NT2/D1 (cell line): ENCODE data around the gene TKTL1.

ENCODE experiments used
- DNase-seq: peaks from one replicate; pipeline ENCODE4 v3.0.0-alpha.2; 2011; ENCODE audit warnings: low read depth, low spot score
- H3K27me3 ChIP-seq: 2 replicates; pipeline ENCODE4 v1.6.0; 2011; ENCODE audit warnings: mild to moderate bottlenecking; ENCODE audit not compliant: insufficient read length, insufficient read depth
- H3K36me3 ChIP-seq: 2 replicates; pipeline ENCODE4 v1.6.1; 2011; ENCODE audit warnings: mild to moderate bottlenecking, low read length, mixed read lengths; ENCODE audit not compliant: insufficient read depth, insufficient read length
- H3K4me1 ChIP-seq: 2 replicates; pipeline ENCODE4 v1.5.1; 2011; ENCODE audit not compliant: insufficient read depth, insufficient read length
- H3K4me3 ChIP-seq: 2 replicates; pipeline ENCODE4 v1.5.1; 2011; ENCODE audit warnings: low read depth; ENCODE audit not compliant: insufficient read length
- H3K9ac ChIP-seq: 2 replicates; pipeline ENCODE4 v1.6.0; 2011; ENCODE audit warnings: low read depth; ENCODE audit not compliant: insufficient read length
- H3K9me3 ChIP-seq: 2 replicates; pipeline ENCODE4 v1.5.1; 2011; ENCODE audit warnings: mild to moderate bottlenecking, low read length; ENCODE audit not compliant: insufficient read depth
- SUZ12 ChIP-seq: IDR thresholded peaks from 2 replicates; pipeline ENCODE4 v1.6.1; 2011; ENCODE audit not compliant: insufficient read length, insufficient read depth; ENCODE audit errors: extremely low read depth
- YY1 ChIP-seq: IDR thresholded peaks from 2 replicates; pipeline ENCODE4 v1.6.1; 2011; ENCODE audit not compliant: insufficient read length, insufficient read depth
- ZNF274 ChIP-seq: IDR thresholded peaks from 2 replicates; pipeline ENCODE4 v1.6.1; 2011; ENCODE audit warnings: mild to moderate bottlenecking, low read depth, low read length

Gene TKTL1

DNA sequence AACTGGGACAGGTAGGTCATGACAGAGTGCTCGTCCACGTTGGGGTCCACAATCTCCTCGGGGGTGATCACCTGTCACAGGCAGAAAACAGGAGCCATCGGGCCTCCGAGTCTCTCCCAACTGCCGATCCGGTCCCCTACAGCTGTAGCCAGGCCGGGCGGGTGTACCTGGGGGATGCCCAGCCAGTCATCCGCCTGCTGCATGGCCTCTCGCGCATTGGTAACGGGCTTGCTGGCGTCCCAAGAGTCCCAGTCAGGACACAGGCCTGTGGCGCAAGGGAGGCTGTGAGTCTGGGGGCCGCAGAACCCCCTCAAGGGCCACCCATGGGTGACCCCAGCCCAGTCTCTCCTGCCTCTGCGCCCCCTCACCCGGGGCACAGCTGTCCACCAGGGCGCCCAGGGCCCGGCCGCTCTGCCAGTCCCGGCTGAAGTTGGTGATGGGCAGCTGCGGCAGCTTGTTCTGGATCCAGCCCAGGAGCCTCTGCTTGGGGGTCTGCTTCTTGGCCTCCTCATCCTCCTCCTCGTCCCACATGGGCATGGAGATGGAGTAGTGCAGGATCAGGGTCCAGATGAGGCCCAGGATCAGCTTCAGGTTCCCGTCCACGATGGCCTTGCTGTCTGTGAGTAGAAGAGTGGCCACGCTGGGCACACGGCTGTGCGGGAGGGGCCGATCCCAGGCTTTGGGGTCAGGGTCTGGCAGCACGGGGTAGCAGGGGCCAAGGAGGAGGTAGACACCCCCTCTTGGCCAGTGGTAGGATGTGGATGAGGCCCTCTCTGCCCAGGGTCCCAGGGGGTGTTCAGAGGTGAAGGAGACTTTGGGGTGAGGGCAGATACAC, 72.1 kb downstream of the TKTL1 start:
- DNase-seq = no peak
- no peak for TF ChIP-seq SUZ12
- no peak for TF ChIP-seq ZNF274
- no peak for TF ChIP-seq YY1
- Histone ChIP-seq H3K9me3 (no peaks in the 10 kb centered on the region), H3K4me3 (no peak overlapping the region), H3K9ac (peak overlapping the region; percentile 72), H3K36me3 (peaks cover 64% of the 10 kb centered on the region), H3K4me1 (peaks cover 4% of the 10 kb centered on the region), H3K27me3 (no peaks in the 10 kb centered on the region)

DNA sequence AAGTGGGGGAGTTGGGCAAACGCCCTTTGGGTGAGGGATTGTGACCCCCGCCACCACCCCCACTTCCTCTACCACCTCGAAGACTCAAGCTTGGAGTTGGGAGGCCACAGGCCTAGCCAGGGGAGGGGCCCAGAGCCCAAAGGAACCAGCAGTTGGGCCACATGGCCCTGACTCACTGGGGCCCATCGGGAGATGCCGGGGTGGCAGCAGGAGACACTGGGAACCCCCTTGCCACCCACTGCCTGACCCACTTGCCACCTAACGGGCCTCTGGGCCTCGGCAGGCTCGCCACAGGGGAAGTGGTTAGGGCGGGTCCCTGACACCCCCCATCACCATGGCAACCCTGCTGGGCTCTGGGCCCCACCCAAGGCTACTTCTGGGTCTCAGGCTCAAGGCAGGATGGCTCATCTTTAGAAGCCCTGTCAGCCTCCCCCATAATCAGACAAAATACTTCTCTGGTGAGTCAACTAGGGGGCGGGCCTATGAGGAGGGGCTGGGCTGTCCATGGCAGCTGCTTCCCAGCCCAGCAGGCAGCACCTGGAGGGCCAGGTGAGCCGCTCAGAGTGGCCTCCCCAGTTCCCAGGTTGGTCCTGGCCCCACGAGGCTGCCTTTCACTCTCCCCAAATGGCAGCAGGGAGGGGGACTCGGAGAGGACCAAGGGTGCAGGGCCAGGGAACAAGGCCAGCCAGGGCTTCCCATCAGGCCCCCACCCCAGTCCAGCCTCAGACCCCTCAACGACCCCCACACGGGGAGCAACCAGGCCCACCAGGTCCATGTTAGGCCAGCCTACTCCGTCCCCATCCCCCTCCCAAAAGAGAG, 73.2 kb downstream of the TKTL1 start:
- peaks cover 4% of the 10 kb centered on the region for H3K4me1 ChIP-seq
- H3K9me3 ChIP-seq = no peaks in the 10 kb centered on the region
- peak overlapping the region; percentile 32 for H3K4me3 ChIP-seq
- H3K27me3 ChIP-seq = no peaks in the 10 kb centered on the region
- peak overlapping the region; percentile 72 for H3K9ac ChIP-seq
- DNase-seq = no peak
- peaks cover 57% of the 10 kb centered on the region for H3K36me3 ChIP-seq
- TF ChIP-seq YY1 = no peak
- TF ChIP-seq ZNF274 = no peak

DNA sequence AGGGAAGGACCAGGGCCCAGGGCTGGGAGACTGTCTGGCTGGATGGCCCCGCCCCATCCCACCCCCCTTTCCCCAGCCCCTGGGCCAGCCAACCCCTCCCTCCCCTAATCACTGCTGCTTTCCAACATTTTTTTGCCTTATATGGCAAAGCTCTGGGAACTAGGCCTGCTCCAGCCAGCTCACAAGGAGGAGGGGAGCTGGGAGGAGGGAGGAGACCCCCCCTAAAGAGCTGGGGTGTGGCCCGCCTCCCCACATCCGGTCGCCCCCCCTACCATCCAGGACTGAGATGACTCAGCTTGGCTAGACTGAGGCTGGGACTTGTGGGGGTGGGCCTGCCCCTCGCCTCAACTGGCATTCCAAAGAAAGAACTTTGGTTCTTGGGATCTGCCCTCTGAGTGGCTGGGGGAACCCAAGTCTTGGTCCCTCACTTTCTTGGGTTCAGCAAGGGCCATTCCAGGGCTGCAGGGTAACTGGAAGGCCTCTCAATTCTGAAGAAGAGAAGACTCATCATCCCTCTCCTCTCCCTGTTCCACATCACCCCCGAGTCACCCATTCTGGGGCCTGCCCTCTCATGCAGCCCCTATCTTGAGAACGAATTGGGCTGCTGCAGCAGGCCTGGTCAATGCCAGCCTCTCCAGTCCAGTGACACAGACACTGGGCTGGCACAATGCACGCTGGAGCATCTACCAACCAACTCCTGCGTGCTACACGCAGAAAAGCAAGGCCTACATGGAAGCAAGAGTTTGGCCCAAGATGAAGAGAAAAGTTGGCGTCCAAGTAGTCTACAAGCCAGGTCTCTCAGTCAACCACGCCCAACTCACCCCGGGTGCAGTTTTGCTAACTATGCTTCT, 74.1 kb downstream of the TKTL1 start:
- Histone ChIP-seq H3K4me1 (peaks cover 4% of the 10 kb centered on the region), H3K36me3 (peaks cover 48% of the 10 kb centered on the region), H3K4me3 (peak overlapping the region; percentile 81), H3K27me3 (no peaks in the 10 kb centered on the region), H3K9me3 (no peaks in the 10 kb centered on the region), H3K9ac (peak overlapping the region; percentile 92)
- TF ChIP-seq YY1 (no peak), ZNF274 (no peak), SUZ12 (no peak)
- DNase-seq = peak; percentile 76

DNA sequence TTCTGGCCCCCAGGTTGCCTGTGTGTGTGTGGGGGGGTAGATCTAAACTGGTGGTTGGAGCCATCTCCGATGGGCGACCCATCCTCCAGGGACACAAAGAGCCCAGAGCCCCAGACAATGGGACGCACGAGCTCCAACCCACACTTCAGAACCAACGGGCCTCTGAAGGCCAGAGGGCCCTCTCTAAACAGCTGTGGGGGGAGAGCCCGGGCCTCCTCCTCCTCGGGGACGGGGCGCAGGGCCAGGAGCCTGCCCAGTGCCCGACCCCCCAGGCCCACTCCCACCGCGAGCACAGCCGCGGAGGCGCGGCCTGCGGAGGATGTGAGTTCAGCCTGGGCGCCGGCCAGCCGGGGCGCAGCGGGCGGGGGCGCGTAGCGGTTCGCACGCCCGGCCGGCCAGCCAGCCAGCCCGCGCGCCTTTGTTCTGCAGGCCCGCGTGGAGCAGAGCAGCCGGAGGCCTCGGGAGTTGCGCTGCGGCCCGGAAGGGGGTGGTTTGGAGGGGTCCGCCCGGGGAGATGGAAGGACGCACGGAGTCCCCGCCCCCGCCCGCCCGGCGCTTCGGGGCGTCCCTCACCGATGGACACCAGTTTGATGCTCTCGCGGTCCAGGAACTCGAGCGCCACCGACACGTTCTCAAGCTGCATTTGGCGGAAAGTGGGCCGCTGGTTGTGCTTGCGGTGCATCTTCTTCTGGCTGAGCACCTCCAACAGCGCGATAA, 74.9 kb downstream of the TKTL1 start:
- Histone ChIP-seq H3K36me3 (peaks cover 43% of the 10 kb centered on the region), H3K27me3 (no peaks in the 10 kb centered on the region), H3K9ac (peak overlapping the region; percentile 92), H3K4me1 (peaks cover 4% of the 10 kb centered on the region), H3K4me3 (peak overlapping the region; percentile 81), H3K9me3 (no peaks in the 10 kb centered on the region)
- DNase-seq = no peak
- TF ChIP-seq SUZ12 (no peak), YY1 (no peak), ZNF274 (no peak)

DNA sequence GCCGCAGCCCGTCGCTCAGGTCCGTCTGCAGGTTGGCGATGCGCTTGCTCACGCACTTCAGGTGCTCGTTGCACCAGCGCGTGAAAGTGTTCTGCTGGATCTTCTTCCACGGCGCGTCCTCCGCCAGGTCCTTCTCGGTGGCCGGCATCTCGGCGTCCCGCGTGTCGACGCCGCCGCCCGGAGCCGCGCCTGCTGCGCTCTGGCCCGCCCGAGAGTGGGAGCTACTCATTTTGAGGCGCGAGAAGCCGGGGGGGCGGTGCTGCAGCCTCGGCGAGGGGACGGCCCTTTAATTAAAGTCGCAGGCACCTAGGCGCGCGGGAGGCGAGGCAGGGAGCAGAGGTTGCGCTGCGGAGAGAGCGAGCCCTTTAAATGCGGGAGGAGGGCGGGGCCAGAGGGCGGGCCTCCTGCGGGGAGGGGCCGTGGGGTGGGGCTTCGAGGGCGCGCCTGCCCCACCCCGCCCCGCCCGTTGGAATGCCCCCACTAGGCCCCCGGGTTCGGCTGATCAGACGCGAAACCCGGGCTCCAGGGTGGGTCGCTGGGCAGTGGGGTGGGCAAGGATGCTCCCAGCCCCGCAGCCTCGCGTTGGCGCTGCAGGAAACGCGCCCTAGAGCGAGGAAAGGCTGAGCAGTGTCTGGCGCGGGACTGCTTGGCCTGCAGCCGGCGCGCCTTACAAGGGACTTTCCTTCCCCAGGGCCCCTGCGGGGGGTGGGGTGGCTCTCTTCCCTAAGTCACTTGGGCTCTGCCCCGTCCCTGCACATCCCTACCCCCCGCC, 75.6 kb downstream of the TKTL1 start:
- peak; percentile 67 for DNase-seq
- Histone ChIP-seq H3K36me3 (peaks cover 38% of the 10 kb centered on the region), H3K4me3 (peak overlapping the region; percentile 81), H3K4me1 (peaks cover 4% of the 10 kb centered on the region), H3K9ac (peak overlapping the region; percentile 92), H3K27me3 (no peaks in the 10 kb centered on the region), H3K9me3 (no peaks in the 10 kb centered on the region)
- TF ChIP-seq YY1 (no peak), SUZ12 (no peak), ZNF274 (no peak)

DNA sequence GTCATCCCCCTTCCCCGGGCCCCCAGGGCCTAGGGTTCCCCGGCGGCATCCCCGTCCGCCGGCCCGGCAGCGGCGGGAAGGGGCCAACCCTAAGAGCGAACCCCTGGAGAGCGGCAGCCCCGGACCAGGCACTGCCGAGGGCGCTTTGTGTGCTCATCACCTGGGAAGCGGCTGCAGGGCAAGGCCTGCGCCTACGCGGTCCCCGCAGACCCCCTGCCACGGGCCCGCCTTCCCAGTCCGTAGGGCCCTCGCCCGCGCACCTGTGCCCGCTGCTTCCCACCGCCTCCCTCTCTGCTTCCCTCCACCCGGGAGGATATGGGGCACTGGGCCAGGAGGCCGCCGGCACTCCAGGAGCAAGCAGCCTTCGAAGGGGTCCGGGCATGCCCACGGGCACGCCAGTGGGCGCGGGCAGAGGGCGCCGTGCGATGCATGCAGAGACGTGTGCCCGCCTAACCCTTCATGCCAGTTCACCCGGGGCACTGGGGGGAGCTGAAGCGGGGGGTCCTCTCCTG, 76.2 kb downstream of the TKTL1 start:
- Histone ChIP-seq H3K27me3 (no peaks in the 10 kb centered on the region), H3K9me3 (no peaks in the 10 kb centered on the region), H3K4me1 (peaks cover 4% of the 10 kb centered on the region), H3K4me3 (peak overlapping the region; percentile 34), H3K36me3 (peaks cover 31% of the 10 kb centered on the region), H3K9ac (peak overlapping the region; percentile 56)
- TF ChIP-seq ZNF274 = no peak
- no peak for TF ChIP-seq YY1
- no peak for TF ChIP-seq SUZ12
- no peak for DNase-seq
